EL (cell line): ENCODE data around the gene SEPTIN5.

Experiments used
- DNase-seq: peaks from one replicate; pipeline ENCODE4 v3.0.0-alpha.2; 2016

SEPTIN5 gene

DNA sequence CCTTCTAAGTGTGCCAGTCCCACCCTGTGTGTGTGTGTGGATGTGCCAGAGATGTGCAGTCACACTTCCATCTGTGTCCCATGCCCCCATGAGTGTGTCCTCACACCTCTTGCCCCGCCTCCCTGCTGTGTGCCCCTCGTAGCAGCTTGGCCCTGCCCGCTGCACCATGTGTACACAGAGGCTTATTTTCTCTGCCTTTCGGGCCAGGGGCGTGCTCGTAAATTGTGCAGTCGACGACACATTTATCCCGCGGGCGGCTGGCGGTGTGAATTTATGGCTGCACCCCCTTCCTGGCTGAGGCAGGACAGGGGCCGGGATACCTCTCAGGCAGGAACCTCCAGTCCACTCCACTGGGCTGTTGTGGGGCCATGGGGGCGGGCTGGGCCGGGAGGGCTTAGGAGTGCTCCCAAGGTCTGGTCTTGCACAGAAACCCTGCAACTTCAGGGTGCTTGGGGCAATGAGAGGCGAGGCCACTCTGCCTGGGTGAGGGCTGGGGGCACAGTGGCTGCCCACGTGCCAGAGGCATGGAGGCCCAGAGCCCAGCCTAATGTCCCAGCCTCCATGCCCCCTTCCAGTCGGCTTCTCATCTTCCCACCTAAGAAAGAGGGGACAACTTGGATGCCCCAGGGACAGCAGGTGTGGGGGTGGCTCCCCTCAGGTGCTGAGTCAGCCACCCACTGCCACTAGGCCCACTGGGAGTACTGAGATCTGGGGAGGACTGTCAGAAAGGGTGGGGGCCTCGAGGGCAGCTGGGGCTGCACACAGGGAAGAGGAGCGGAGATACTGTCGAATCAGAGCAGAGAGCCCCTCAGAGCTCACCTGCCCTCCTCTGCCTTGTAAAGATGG, 21.6 kb downstream of the SEPTIN5 start:
- no peak for DNase-seq

- DNase-seq = no peak
Measured at GRCh38 chr22:19737846-19738663, 23.8 kb downstream of the SEPTIN5 start.

- no peak for DNase-seq
Measured at GRCh38 chr22:19738664-19739447, 24.6 kb downstream of the SEPTIN5 start.

DNA sequence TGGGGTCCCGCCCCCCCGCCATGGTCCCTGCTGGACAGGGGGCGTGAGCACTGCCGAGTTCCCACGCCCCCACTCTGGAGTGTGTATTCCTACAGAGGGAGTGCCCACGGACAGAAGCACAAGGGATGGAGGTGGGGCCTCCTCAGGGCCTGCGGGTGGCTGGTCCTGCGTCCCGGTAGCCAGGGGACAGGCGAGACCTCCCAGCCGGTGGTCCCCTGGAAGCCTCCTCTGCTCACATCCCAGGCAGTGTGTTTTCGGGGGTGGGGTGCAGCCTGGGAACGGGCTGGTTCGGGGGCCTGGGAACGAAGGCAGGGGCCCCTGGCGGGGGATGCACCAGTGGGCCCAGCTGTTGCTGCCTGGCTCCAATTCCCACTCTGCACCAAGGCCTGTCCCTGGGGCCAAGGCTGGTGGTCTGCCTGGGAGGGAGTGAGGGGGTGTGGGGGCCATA, 25.2 kb downstream of the SEPTIN5 start:
- no peak for DNase-seq

- no peak for DNase-seq
Measured at GRCh38 chr22:19739911-19740449, 25.7 kb downstream of the SEPTIN5 start.

DNA sequence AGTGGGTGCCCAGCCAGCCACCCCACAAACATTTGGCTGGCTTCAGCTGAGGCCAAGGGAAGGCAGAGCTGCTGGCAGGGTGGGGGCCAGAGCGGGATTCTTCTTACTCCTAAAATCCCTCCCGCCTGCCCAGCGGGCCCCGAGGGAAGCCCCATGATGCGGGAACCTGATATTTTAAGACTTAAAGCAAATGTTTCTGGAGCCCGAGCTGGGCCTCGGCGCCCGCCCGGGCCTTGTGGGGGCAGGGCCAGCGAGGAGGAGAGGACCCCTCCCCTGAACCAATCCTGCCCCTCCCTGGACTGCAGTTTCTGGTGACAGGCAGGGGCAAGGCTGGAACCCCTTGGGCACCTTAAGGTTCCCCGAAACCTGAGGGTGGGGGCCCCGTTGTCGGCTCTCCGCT, 26.3 kb downstream of the SEPTIN5 start:
- no peak for DNase-seq

DNA sequence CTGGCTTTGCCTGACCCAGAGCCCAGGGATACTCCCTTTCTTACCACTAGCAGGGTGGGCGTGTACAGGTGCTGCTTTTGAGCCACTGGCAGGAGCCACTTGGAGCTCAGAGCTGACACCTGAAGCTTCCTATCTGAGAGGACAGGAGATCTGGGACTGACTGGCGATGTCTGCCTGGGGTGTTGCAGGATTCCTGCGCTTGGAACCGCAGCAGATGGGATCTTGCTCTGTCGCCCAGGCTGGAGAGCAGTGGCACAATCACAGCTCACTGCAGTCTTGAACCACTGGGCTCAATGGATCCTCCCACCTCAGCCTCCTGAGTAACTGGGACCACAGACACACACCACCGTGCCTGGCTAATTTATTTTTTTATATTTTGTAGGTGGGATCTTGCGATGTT, 26.8 kb downstream of the SEPTIN5 start:
- DNase-seq = no peak

- DNase-seq = no peak
Measured at GRCh38 chr22:19742160-19743066, 28.1 kb downstream of the SEPTIN5 start.

- DNase-seq = no peak
Measured at GRCh38 chr22:19743081-19743480, 28.8 kb downstream of the SEPTIN5 start.

DNA sequence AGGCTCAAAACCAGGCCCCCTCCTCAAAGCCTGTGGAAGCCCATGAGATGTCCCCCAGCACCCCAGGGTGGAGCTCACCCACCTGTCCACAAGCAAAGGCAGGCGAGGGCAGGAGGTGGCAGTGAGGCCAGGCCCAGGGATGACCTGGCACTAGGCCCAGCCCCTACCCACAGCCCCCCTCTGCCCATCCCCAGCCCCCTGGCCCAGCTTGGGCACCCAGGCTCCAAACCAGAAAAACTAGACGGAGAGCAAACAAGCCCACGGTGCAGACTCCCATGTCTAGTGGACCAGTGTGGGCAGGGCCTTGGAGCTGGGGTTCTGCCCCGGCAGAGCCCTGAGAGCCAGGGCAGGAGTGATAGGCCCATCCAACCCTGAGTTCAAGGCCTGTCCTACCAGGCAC, 29.3 kb downstream of the SEPTIN5 start:
- DNase-seq = no peak

DNA sequence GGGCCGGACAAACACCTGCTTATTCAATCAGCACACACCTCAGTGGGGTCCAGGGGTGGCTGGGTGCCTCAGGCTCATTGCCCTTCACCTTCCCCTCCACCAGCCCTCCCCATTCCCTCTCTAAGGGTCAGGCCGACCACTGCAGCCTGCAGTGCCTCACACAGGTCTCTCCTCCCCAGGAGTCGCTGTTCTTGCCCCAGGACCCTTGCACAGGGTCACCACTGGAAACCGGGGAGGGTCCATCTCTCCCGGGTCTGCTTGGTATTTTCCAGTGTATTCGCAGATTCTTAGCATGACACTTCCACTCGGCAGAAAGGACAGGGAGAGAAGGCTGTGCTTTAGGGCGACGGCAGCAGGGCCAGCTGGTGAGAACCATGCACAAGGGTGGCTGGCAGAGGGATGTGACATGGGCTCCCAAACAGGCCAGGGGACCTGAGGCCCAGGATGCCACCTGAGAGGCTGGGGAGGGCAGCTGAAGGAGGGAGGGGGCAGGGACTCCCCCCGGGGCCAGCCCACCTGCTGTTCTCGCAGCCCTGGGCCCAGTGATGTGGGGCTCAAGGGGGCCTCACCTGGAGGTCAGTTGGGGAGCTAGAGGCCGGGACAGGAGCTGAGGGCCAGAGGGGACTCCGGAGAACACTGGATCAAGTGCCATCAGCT, 30.2 kb downstream of the SEPTIN5 start:
- no peak for DNase-seq

DNA sequence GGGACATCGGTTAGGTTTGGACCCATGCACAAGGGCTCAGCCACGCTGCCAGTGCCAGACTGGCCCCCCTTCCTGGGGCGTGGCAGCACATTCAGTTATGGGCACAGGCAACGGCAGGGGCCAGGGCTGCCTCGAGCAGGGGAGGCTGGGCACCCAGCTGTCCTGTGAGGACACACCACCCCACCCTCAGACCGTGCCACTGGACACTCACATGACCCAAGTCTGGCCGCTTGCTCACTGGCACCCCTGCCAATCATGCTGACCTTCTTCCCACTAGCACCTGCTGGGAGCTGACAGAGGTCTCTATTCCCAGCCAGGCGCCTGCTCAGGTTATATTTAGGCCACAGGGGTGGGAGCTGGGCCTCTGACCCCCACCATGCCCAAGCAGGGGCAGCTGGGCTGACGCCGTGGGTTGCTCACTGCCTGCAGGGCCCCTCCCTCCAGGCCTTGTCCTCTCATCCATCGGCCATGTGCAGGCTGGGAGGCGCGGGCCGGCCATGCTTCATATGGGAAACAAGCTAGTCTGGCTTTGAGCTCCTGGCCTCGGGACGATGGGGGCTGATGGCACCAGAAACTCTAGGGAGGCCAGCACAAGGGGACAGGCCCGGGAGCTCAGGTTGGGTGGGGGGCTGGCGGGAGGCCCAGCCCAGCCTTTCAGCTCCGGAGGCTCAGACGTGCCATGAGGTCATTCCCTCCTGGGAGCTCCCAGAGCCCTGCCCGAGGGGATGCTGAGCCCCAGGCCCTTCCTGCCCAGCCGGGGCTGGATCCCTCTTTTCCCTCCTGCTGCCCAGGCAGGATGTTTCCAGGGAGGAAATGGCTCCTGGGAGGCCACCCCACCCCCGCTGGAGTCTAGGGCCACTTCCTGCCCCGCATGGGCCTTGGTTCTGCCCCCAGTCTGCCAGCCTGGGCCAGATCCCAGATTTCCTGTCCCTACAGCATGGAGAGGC, 31.1 kb downstream of the SEPTIN5 start:
- peak; percentile 34 for DNase-seq

DNA sequence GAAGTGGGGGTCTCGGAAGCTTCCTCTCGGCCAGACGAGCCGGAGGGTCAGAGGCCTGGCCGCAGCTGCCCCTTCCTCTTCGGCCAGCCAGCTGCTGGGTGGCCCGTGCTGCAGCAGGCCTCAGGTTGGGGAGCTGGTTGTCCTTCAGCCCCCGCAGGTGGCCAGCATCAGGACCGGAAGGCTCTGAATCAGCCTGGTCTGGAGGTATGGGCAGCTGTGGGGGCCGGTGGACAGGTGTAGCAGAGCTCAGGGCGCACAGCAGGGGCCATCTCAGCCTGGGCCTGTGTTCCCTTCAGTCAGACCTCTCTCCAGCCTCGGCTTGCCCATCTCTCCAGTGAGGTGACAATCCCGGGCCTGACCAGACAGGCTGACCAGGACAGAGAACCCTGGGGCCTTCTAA, 32.4 kb downstream of the SEPTIN5 start:
- no peak for DNase-seq

- no peak for DNase-seq
Measured at GRCh38 chr22:19747551-19747950, 33.2 kb downstream of the SEPTIN5 start.

DNA sequence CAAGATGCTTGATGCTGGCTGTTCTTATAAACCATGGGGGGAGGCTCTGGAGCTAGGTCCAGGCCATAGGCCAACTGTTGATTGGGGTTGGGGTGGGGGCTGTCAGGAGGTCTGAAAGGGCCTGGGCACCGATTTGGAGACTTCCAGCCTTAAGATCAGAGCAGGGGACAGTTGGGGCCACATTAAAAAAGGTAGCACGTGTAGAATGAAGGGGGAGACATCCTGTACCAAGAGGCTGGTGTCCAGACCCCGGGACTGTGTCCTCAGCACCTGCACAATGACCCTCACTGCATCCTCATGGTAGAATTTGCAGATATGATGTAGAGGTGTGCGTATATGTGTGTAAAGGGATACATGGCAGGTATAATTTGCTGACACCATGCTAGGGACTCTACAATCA, 33.8 kb downstream of the SEPTIN5 start:
- no peak for DNase-seq

DNA sequence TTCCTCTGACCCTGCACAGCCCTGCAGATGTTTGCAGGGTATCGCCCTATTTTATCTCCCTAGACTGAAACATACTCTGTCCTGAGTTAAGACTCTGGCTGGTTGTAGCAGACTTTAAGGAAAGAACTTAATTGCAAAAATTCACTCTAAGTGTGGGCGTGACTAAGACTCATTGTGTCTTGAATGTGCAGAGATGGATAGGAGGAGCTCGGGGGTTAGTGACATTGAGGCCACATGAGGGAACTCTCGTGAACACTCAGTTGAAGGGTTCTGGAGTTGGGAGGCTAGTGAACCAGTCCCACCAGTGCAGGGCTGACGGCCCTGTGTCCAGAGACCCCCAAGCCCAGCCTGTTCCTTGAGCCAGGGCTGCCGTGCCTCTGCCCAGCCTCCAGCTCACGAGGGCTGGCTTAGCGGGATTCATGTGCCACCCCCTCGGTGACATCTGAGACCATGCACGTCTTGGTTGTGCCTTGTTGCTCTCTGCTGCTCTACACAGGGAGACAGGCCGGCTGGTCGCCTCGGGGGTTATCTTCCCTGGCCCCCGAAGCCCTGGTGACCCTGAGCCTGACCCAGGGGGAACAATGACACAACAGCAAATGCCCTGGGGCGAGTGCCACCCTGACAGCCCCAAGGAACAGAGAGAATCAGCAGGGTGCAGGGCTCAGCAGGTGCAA, 34.8 kb downstream of the SEPTIN5 start:
- no peak for DNase-seq

GRCh38 chr22:19749876-19750275, 35.6 kb downstream of the SEPTIN5 start:
- DNase-seq = no peak

DNA sequence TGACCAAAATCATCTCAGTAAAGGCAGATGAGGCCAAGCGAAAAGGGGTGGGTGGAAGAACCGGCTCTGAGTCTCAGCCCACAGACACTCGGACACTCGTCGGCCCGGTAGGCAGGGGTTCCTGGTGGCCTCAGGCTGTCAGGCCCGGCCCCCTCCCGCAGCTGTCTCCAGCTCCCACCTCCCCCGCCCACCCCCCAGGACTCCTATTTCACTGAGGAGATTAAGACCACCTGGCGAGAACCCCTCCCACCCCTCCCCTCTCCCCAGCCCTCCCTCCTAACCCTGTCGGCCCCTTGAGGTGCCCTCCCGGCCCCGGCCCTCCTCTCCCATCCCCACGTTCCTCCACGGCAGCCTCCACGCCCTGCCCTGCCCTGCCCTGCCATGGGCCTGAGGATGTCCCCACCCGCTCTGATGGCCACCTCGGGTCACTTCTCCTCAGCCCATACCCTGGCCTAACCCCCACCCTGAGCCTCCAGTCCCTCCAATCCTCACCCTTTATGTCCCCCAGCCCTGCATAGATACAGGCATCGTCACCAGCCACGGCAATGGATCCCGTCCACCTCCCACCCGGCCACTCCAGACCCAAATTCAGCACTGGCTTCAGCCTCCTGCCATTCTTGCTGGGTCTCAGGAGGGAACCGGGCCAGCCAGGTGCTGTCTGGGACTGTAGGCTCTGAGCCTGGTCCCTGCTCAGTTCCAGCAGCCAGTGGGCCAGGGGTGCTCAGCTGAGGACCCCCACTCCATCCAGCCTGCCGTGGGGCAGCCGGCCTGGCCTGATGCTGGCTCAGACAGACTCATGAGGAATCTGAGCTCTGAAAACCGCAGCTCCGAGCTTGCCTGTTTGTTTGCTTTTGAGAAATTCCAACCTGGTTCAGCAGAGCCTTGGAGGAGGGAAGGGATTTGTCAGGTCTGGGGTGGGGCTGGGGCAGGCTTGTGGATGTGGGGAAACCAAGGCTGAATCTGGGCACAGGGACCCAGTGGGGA, 36.5 kb downstream of the SEPTIN5 start:
- peak; percentile 42 for DNase-seq
